ENCODE data around the gene PTGDR.

GRCh38 chr14:52325126-52325525 lies 57.6 kb downstream of the PTGDR start:
- TF ChIP-seq, protein P1, sequence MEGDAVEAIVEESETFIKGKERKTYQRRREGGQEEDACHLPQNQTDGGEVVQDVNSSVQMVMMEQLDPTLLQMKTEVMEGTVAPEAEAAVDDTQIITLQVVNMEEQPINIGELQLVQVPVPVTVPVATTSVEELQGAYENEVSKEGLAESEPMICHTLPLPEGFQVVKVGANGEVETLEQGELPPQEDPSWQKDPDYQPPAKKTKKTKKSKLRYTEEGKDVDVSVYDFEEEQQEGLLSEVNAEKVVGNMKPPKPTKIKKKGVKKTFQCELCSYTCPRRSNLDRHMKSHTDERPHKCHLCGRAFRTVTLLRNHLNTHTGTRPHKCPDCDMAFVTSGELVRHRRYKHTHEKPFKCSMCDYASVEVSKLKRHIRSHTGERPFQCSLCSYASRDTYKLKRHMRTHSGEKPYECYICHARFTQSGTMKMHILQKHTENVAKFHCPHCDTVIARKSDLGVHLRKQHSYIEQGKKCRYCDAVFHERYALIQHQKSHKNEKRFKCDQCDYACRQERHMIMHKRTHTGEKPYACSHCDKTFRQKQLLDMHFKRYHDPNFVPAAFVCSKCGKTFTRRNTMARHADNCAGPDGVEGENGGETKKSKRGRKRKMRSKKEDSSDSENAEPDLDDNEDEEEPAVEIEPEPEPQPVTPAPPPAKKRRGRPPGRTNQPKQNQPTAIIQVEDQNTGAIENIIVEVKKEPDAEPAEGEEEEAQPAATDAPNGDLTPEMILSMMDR (IDR thresholded peaks at IDR 0.05; ENCODE audit: poor library complexity, severe bottlenecking): no peak
- no peak for TF ChIP-seq TAF1 (IDR thresholded peaks at IDR 0.05; ENCODE audit: low read depth)
